Measurements from ENCODE around the gene GTF2H1. TPM values are rescaled to one million over a fixed set of nuclear protein-coding genes. Genes with fewer than 3 reads are reported as not detected.

Gene GTF2H1
- total RNA-seq, 4 donors from 2014 or later, result 46.4 to 73.0 (median 53.5) TPM

- no peak for DNase-seq (ENCODE audit: low spot score in 2 of 2)
- intact Hi-C loops (cut with DNase I; ENCODE audit: low total_unique reads), result no loop called here
- 65 to 70% methylated on average over 2 of the region's 2 CpGs for WGBS, 2 donors
- TF ChIP-seq POLR2A (IDR thresholded peaks at IDR 0.05), result no peak
- TF ChIP-seq, protein P1, sequence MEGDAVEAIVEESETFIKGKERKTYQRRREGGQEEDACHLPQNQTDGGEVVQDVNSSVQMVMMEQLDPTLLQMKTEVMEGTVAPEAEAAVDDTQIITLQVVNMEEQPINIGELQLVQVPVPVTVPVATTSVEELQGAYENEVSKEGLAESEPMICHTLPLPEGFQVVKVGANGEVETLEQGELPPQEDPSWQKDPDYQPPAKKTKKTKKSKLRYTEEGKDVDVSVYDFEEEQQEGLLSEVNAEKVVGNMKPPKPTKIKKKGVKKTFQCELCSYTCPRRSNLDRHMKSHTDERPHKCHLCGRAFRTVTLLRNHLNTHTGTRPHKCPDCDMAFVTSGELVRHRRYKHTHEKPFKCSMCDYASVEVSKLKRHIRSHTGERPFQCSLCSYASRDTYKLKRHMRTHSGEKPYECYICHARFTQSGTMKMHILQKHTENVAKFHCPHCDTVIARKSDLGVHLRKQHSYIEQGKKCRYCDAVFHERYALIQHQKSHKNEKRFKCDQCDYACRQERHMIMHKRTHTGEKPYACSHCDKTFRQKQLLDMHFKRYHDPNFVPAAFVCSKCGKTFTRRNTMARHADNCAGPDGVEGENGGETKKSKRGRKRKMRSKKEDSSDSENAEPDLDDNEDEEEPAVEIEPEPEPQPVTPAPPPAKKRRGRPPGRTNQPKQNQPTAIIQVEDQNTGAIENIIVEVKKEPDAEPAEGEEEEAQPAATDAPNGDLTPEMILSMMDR (IDR thresholded peaks at IDR 0.05), result no peak
- no peak overlapping the region for H3K4me3 ChIP-seq (ENCODE audit: low read depth, poor library complexity, severe bottlenecking)
These were observed 47.0 kb downstream of the GTF2H1 start for GRCh38 chr11:18369398-18369797.

- intact Hi-C loops (cut with DNase I; ENCODE audit: low total_unique reads), result no loop called here
These were observed 48.9 kb downstream of the GTF2H1 start for GRCh38 chr11:18371279-18371678.

DNA sequence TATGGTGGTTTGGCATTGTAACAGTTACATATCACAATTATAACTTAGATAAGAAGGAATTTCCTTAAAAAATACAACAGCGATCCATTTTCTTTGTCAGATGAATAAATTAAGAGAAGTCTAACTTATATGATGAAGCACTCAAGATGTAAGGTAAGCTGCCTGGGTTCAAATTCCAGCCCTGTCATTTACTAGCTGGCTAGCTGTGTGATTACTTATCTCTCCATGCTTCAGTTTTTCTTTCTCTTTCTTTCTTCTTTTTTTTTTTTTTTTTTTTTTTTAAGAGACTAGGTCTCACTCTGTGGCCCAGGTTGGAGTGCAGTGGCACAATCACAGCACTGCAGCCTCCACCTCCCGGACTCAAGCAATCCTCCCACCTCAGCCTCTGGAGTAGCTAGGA is 49.8 kb downstream of the GTF2H1 start:
- intact Hi-C loops (cut with DNase I; ENCODE audit: low total_unique reads), result no loop called here
- H3K4me3 ChIP-seq (ENCODE audit: low read depth, poor library complexity, severe bottlenecking), result no peak overlapping the region
- no peak for TF ChIP-seq POLR2A (IDR thresholded peaks at IDR 0.05)
- TF ChIP-seq, protein P1 (IDR thresholded peaks at IDR 0.05), result no peak
- no peak for DNase-seq (ENCODE audit: low spot score in 2 of 2)
- 85 to 97% methylated on average over 2 of the region's 2 CpGs for WGBS, 2 donors

More at GRCh38 chr11:18371279-18371678, 48.9 kb downstream of the GTF2H1 start:
- TF ChIP-seq, protein P1 (IDR thresholded peaks at IDR 0.05), result no peak
- no peak for TF ChIP-seq POLR2A (IDR thresholded peaks at IDR 0.05)
- WGBS, 2 donors, result 92 to 97% methylated on average over 2 of the region's 2 CpGs
- no peak for DNase-seq (ENCODE audit: low spot score in 2 of 2)
- no peak overlapping the region for H3K4me3 ChIP-seq (ENCODE audit: low read depth, poor library complexity, severe bottlenecking)

- 87 to 96% methylated on average over 2 of the region's 2 CpGs for WGBS, 2 donors
- H3K4me3 ChIP-seq (ENCODE audit: low read depth, poor library complexity, severe bottlenecking), result no peak overlapping the region
- intact Hi-C loops (cut with DNase I; ENCODE audit: low total_unique reads), result no loop called here
- TF ChIP-seq, protein P1 (IDR thresholded peaks at IDR 0.05), result no peak
- no peak for TF ChIP-seq POLR2A (IDR thresholded peaks at IDR 0.05)
- no peak for DNase-seq (ENCODE audit: low spot score in 2 of 2)
These were observed 52.6 kb downstream of the GTF2H1 start for GRCh38 chr11:18374956-18375355.

GRCh38 chr11:18375941-18376340 is 53.6 kb downstream of the GTF2H1 start:
- WGBS, 2 donors, result 90 to 100% methylated on average over 1 of the region's 1 CpG
- no peak for TF ChIP-seq POLR2A (IDR thresholded peaks at IDR 0.05)
- TF ChIP-seq, protein P1 (IDR thresholded peaks at IDR 0.05), result no peak
- intact Hi-C loops (cut with DNase I; ENCODE audit: low total_unique reads), result no loop called here
- no peak overlapping the region for H3K4me3 ChIP-seq (ENCODE audit: low read depth, poor library complexity, severe bottlenecking)
- no peak for DNase-seq (ENCODE audit: low spot score in 2 of 2)

DNA sequence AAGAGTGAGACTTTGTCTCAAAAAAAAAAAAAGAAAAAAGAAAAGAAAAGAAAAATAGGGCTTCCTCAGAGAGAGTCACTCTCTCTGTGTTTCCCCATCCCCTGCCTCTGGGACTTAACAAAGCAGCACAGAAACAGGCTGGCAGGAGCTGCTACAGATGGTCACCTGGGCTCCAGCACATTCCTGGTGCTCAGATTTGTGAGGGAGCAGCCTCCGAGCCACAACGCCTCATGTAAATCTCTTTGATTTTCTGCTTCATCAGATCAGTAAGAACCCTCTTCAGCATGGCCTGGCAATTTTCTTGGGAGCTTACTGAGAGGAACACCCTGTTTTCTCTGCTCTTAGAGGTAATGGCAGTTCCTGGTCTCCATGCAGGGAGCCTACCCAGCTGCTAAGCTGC is 56.8 kb downstream of the GTF2H1 start:
- intact Hi-C loops (cut with DNase I; ENCODE audit: low total_unique reads), result no loop called here
- H3K4me3 ChIP-seq (ENCODE audit: low read depth, poor library complexity, severe bottlenecking), result no peak overlapping the region
- 43 to 69% methylated on average over 2 of the region's 2 CpGs for WGBS, 2 donors

More for the DNA sequence above, 56.8 kb downstream of the GTF2H1 start:
- DNase-seq (ENCODE audit: low spot score in 2 of 2), result no peak
- no peak for TF ChIP-seq POLR2A (IDR thresholded peaks at IDR 0.05)
- TF ChIP-seq, protein P1 (IDR thresholded peaks at IDR 0.05), result no peak
